HCT116 (cell line): ENCODE measurements around the gene RBM44. TPM values are rescaled to one million over a fixed set of nuclear protein-coding genes. Genes with fewer than 3 reads are reported as not detected.

Experiments used
- ATAC-seq: fragments of 200-7000 bp; cut with Tn5 transposase; 2 replicates; pipeline ENCODE4 v1.9.1; 2020; ENCODE audit warnings: mild to moderate bottlenecking, moderate library complexity
- BruUV-seq: library from RNA; stranded (reverse); fragments of 400-500 nt; replicated peaks from 2 replicates; lab custom pipeline; 2021; lab: Mats Ljungman, UMichigan
- CTCF ChIA-PET: fragments of 300-600 bp; sonication (Branson Sonifier 250); formaldehyde crosslinking; loops from one replicate; lab custom pipeline; 2021; ENCODE audit warnings: antibody characterized with exemption; lab: Charles Lee
- POLR2A ChIA-PET: fragments of 300-600, 350-600 bp; sonication (Branson Sonifier 250); formaldehyde crosslinking; loops from one replicate; lab custom pipeline; 2021; ENCODE audit warnings: antibody characterized with exemption; lab: Charles Lee
- RAD21 ChIA-PET, 2 experiments: fragments of 300-600 bp; sonication (Branson Sonifier 250); formaldehyde crosslinking; loops; one replicate each; lab custom pipeline; 2023; ENCODE audit warnings: low total read pairs in 2 of 2; ENCODE audit not compliant: uncharacterized antibody in 2 of 2, unreplicated experiment in 2 of 2, low non-redundant PET in 1 of 2; lab: Charles Lee
- DNase-seq: peaks from one replicate; pipeline ENCODE4 v3.0.0-alpha.2; 2010; ENCODE audit warnings: low read depth, low spot score
- H2AFZ ChIP-seq: fragments of 200-600 bp; shearing (Covaris generic), sonication (generic); 2 replicates; pipeline ENCODE4 v1.6.1; 2017; ENCODE audit warnings: low read depth, mixed run types, mixed read lengths, antibody characterized with exemption, low read length; ENCODE audit not compliant: poor library complexity, severe bottlenecking
- H3K27ac ChIP-seq: 2 replicates; pipeline ENCODE4 v1.5.1; 2012; ENCODE audit warnings: low read depth, low read length
- H3K27me3 ChIP-seq: fragments of 200-600 bp; sonication (generic); 2 replicates; pipeline ENCODE4 v1.6.1; 2016; ENCODE audit warnings: mixed run types, low read length, mixed read lengths; ENCODE audit not compliant: insufficient read depth
- H3K36me3 ChIP-seq, 2 experiments: fragments of 200-500 bp in 1 of 2; fragments of 200-600 bp in 1 of 2; sonication (Bioruptor generic) in 1 of 2; sonication (generic) in 1 of 2; 2 replicates each; pipeline versions ENCODE4 v1.5.1 to v1.6.1; 2014 to 2016; ENCODE audit warnings: low read length in 2 of 2, inconsistent platforms in 1 of 2, mixed read lengths in 1 of 2, mixed run types in 1 of 2; ENCODE audit not compliant: insufficient read depth in 2 of 2, control insufficient read depth in 1 of 2
- H3K4me1 ChIP-seq, 2 experiments: fragments of 200-600 bp in 1 of 2; sonication (generic) in 1 of 2; 2 replicates each; pipeline versions ENCODE4 v1.5.1 to v1.6.1; 2012 to 2017; ENCODE audit warnings: low read length in 2 of 2, inconsistent platforms in 1 of 2, mild to moderate bottlenecking in 1 of 2, mixed read lengths in 1 of 2, mixed run types in 1 of 2, moderate library complexity in 1 of 2; ENCODE audit not compliant: insufficient read depth in 2 of 2, control insufficient read depth in 1 of 2
- H3K4me2 ChIP-seq: fragments of 200-600 bp; sonication (generic); 2 replicates; pipeline ENCODE4 v1.6.1; 2017; ENCODE audit warnings: mixed run types, low read length, mixed read lengths
- H3K4me3 ChIP-seq, 2 experiments: fragments of 200-600 bp in 1 of 2; sonication (generic) in 1 of 2; replicated peaks in 1 of 2; 2 replicates each; pipeline ENCODE4 v1.5.1; 2011 to 2016; ENCODE audit warnings: low read length in 2 of 2, control low read depth in 1 of 2, low read depth in 1 of 2, mild to moderate bottlenecking in 1 of 2, mixed read lengths in 1 of 2, mixed run types in 1 of 2
- H3K79me2 ChIP-seq: fragments of 200-600 bp; sonication (generic); 2 replicates; pipeline ENCODE4 v1.6.1; 2017; ENCODE audit warnings: mild to moderate bottlenecking, mixed run types, low read length, moderate library complexity, mixed read lengths; ENCODE audit not compliant: insufficient read depth
- H3K9ac ChIP-seq: fragments of 200-600 bp; sonication (generic); 2 replicates; pipeline ENCODE4 v1.6.1; 2016; ENCODE audit warnings: low read length, mixed read lengths
- H3K9me2 ChIP-seq: fragments of 200-600 bp; sonication (generic), shearing (Covaris generic); 2 replicates; pipeline ENCODE4 v1.6.1; 2017; ENCODE audit warnings: mixed run types, mild to moderate bottlenecking, moderate library complexity; ENCODE audit not compliant: insufficient read depth
- H3K9me3 ChIP-seq, 2 experiments: fragments of 200-500 bp in 1 of 2; fragments of 200-600 bp in 1 of 2; sonication (Bioruptor generic) in 1 of 2; sonication (generic) in 1 of 2; 2 replicates each; pipeline ENCODE4 v1.6.1; 2014 to 2017; ENCODE audit warnings: low read length in 2 of 2, mixed read lengths in 2 of 2, inconsistent platforms in 1 of 2, low read depth in 1 of 2, mild to moderate bottlenecking in 1 of 2, mixed run types in 1 of 2, moderate library complexity in 1 of 2; ENCODE audit not compliant: control insufficient read depth in 1 of 2, insufficient read depth in 1 of 2
- H4K20me1 ChIP-seq: fragments of 200-600 bp; sonication (generic), shearing (Covaris generic); 2 replicates; pipeline ENCODE4 v1.6.1; 2017; ENCODE audit warnings: mixed run types, mild to moderate bottlenecking, moderate library complexity; ENCODE audit not compliant: insufficient read depth
- CBX3 ChIP-seq: IDR thresholded peaks from 2 replicates; pipeline ENCODE4 v1.6.1; 2012; ENCODE audit warnings: low read depth
- CEBPB ChIP-seq: IDR thresholded peaks from 2 replicates; pipeline ENCODE4 v1.6.1; 2012; ENCODE audit warnings: low read depth
- EZH2 ChIP-seq: fragments of 200-600 bp; sonication (generic); IDR thresholded peaks from 2 replicates; pipeline ENCODE4 v1.6.1; 2017; ENCODE audit warnings: antibody characterized with exemption, mixed run types
- FOSL1 ChIP-seq: IDR thresholded peaks from 2 replicates; pipeline ENCODE4 v1.6.1; 2012; ENCODE audit warnings: low read depth
- SIN3A ChIP-seq: IDR thresholded peaks from 2 replicates; pipeline ENCODE4 v1.6.1; 2012; ENCODE audit warnings: low read depth
- SP1 ChIP-seq: IDR thresholded peaks from 2 replicates; pipeline ENCODE4 v1.6.1; 2012; ENCODE audit warnings: low read depth
- YY1 ChIP-seq: IDR thresholded peaks from 2 replicates; pipeline ENCODE4 v1.6.1; 2011; ENCODE audit warnings: low read length, low read depth, moderate library complexity, mild to moderate bottlenecking; ENCODE audit not compliant: insufficient replicate concordance; ENCODE audit errors: extremely low read depth
- intact Hi-C: fragments of 100-400 bp; cut with micrococcal nuclease; formaldehyde crosslinking; loops from 2 replicates; pipeline ENCODE4 v1.10.0; 2022
- total RNA-seq: library from RNA; stranded (reverse); gene quantifications from one replicate; pipeline ENCODE4 v1.2.1, GENCODE V29; 2021; ENCODE audit not compliant: unreplicated experiment
- TF ChIP-seq, protein P1 (sequence below): IDR thresholded peaks from 2 replicates; pipeline ENCODE4 v1.6.1; 2011; ENCODE audit warnings: mild to moderate bottlenecking, low read length, moderate library complexity; ENCODE audit not compliant: insufficient replicate concordance; ENCODE audit errors: extremely low read depth
- TF ChIP-seq, protein P2 (sequence below), 3 experiments: fragments of 200-600 bp in 1 of 3; sonication (generic) in 1 of 3; IDR thresholded peaks in 2 of 3; conservative IDR thresholded peaks in 1 of 3; 2 replicates each; pipeline ENCODE4 v1.5.1; 2012 to 2017; ENCODE audit warnings: low read depth in 2 of 3, low read length in 2 of 3, antibody characterized with exemption in 1 of 3, borderline replicate concordance in 1 of 3, control low read depth in 1 of 3, mild to moderate bottlenecking in 1 of 3, mixed read lengths in 1 of 3, mixed run types in 1 of 3, moderate library complexity in 1 of 3; ENCODE audit not compliant: insufficient read depth in 1 of 3
- TF ChIP-seq, protein P3 (sequence below): IDR thresholded peaks from 2 replicates; pipeline ENCODE4 v1.6.1; 2012

RBM44 gene
- total RNA-seq, 1 experiment from 2014 or later = 0.54 TPM

DNA sequence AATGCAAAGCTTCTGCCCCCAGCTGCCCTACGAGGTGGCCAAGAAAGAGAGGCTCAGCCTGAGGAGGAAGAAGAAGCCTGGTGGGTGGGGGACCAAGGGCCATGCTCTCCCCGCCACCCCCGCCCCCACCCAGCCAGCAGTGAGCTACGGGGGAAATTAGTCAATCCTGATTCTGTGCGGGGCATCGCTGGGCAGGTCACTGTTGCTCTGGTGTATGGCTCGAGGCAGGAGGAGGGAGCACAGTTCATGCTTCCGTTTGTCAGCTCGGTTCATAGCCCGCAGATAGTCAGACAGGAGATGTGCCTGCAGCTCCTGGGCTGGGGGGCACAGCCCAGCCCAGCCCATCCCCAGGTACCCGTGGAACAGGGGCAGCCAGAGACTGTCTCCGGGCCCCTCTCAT is 78.0 kb downstream of the RBM44 start:
- no peak overlapping the region for H3K9ac ChIP-seq
- no peaks in the 10 kb centered on the region for H3K79me2 ChIP-seq
- ChIA-PET POLR2A (no interaction called here), RAD21 (no interaction called here), CTCF (no interaction called here)
- no peak overlapping the region for H3K4me2 ChIP-seq
- H3K27me3 ChIP-seq = no peaks in the 10 kb centered on the region
- intact Hi-C loops = no loop called here
- no peaks in the 10 kb centered on the region for H4K20me1 ChIP-seq
- TF ChIP-seq CBX3 (no peak), EZH2 (no peak), SIN3A (no peak), CEBPB (no peak), SP1 (no peak), FOSL1 (no peak), YY1 (no peak)
- TF ChIP-seq, protein P1, sequence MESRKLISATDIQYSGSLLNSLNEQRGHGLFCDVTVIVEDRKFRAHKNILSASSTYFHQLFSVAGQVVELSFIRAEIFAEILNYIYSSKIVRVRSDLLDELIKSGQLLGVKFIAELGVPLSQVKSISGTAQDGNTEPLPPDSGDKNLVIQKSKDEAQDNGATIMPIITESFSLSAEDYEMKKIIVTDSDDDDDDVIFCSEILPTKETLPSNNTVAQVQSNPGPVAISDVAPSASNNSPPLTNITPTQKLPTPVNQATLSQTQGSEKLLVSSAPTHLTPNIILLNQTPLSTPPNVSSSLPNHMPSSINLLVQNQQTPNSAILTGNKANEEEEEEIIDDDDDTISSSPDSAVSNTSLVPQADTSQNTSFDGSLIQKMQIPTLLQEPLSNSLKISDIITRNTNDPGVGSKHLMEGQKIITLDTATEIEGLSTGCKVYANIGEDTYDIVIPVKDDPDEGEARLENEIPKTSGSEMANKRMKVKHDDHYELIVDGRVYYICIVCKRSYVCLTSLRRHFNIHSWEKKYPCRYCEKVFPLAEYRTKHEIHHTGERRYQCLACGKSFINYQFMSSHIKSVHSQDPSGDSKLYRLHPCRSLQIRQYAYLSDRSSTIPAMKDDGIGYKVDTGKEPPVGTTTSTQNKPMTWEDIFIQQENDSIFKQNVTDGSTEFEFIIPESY = no peak
- TF ChIP-seq, protein P2, sequence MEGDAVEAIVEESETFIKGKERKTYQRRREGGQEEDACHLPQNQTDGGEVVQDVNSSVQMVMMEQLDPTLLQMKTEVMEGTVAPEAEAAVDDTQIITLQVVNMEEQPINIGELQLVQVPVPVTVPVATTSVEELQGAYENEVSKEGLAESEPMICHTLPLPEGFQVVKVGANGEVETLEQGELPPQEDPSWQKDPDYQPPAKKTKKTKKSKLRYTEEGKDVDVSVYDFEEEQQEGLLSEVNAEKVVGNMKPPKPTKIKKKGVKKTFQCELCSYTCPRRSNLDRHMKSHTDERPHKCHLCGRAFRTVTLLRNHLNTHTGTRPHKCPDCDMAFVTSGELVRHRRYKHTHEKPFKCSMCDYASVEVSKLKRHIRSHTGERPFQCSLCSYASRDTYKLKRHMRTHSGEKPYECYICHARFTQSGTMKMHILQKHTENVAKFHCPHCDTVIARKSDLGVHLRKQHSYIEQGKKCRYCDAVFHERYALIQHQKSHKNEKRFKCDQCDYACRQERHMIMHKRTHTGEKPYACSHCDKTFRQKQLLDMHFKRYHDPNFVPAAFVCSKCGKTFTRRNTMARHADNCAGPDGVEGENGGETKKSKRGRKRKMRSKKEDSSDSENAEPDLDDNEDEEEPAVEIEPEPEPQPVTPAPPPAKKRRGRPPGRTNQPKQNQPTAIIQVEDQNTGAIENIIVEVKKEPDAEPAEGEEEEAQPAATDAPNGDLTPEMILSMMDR (IDR thresholded peaks at IDR 0.05 in 2 of 3, conservative IDR thresholded peaks at IDR 0.05 in 1 of 3; ENCODE audit: borderline replicate concordance in 1 of 3, insufficient read depth in 1 of 3, low read depth in 2 of 3, low read length in 2 of 3) = no peak
- TF ChIP-seq, protein P3, sequence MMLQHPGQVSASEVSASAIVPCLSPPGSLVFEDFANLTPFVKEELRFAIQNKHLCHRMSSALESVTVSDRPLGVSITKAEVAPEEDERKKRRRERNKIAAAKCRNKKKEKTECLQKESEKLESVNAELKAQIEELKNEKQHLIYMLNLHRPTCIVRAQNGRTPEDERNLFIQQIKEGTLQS = no peak
- BruUV-seq = no TSS peak
- no peak overlapping the region for H3K27ac ChIP-seq
- ATAC-seq = no peak
- no peak overlapping the region for H2AFZ ChIP-seq
- peaks cover 0 to 4% of the 10 kb centered on the region in 2 experiments; a peak in 1 of 4 replicates for H3K36me3 ChIP-seq
- no peak overlapping the region for H3K4me3 ChIP-seq
- H3K9me2 ChIP-seq = no peaks in the 10 kb centered on the region
- H3K4me1 ChIP-seq = peaks cover 12 to 27% of the 10 kb centered on the region in 2 experiments
- DNase-seq = no peak
- no peaks in the 10 kb centered on the region for H3K9me3 ChIP-seq
